ENCODE measurements around the gene PDE10A.
"Not testable (repeated sequence)": the region's sequence is repeated elsewhere in the genome, so short reads cannot be mapped to it uniquely, and the experiment has no call there.

PDE10A gene

DNA sequence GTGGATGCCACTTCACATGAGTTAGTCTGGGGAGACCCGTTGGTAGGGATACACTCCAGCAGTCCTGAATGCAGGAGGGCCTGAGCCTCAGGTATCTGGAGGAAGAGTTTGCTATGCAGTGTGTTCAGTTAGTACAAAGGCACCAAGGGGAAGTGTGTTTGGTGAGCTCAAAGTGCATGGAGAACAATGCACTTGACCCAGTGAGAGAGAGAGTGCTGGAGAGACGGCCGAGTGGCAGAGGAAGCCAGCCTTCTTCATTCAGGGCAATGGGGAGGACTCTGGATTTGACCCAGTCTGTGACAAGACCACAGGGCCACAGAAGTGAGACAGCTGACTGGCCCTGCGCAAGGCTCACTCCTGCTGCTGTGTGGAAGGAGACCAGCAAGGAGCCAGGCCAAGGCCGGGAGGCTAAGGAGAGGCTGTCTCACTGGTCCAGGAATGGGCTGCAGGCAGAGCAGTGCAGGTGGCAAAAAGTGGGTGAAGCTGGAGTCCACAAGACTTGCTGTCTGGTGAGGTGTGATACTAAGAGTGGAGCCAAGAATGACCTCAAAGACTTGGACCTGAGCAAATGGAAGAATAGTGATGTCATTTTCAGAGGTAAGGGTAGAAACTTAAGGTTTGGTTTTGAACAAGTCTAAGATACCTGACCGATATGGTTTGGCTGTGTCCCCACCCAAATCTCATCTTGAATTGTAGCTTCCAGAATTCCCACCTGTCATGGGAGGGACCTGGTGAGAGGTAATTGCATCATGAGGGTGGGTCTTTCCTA is 38.0 kb downstream of the PDE10A start:
- no peak for DNase-seq (ENCODE audit: low spot score)

DNA sequence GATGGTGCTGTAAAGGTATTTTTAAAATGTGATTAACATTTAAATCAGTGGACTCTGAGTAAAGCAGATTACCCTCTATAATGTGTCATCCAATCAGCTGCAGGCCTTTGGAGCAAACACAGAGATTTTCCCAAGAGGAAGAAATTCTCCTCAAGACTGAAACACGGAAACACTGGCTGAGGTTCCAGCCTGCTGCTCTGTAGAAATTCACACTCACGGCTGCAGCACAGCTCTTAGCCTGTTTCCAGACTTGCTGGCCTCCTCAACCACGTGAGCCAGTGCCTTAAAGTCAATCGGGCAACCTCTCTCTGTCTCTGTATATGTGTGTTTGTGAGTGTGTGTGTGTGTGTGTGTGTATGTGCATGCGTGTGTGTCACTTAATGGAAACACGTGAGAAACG is 41.1 kb downstream of the PDE10A start:
- no peak for DNase-seq (ENCODE audit: low spot score)

DNA sequence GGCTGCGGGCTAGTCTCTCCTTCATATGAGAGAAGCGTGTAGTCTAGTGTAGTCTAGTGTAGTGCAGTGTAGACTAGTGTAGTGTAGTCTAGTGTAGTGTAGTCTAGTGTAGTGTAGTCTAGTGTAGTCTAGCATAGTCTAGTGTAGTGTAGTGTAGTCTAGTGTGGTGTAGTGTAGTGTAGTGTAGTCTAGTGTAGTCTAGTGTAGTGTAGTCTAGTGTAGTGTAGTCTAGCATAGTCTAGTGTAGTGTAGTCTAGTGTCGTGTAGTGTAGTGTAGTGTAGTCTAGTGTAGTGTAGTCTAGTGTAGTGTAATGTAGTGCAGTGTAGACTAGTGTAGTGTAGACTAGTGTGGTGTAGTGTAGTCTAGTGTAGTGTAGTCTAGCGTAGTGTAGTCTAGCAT is 44.1 kb downstream of the PDE10A start:
- DNase-seq (ENCODE audit: low spot score), result not testable (repeated sequence)

DNA sequence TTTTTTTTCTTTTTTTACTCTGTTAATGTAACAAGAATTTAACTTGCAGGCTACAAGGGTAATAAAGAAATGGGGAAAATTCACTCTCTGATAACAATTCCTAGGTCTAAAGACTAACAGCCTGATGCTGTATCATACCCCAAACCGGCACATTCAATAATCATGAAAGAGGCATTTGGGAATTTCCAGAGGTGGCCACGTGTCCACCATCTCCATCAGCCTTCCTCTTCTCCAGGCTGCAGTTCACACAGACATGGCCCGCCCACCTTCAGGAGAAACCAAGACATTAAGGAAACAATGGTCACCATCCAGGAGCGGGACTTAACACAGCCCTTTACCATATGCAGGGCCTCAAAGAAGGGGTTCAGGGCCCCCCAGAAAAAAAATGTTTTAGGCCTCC is 44.8 kb downstream of the PDE10A start:
- DNase-seq (ENCODE audit: low spot score), result no peak

DNA sequence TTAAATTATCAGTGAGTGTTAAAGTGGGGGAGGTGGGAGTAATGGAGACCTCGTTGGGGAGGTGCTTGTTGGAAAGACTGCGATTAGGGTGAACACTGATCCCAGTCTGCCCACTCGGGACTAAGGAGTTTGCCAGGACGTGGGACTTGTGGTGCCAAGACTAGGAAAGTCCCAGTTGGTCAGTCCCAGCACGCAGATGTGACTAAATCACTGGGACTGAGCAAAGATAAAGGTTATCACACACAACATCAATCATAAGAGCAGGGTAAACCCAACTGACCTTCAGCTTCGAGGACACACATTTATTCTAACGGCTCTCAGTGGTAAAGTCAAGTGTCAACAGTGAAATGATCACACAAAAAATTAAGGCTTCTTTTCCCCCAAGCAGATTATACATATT is 45.5 kb downstream of the PDE10A start:
- DNase-seq (ENCODE audit: low spot score), result no peak

DNA sequence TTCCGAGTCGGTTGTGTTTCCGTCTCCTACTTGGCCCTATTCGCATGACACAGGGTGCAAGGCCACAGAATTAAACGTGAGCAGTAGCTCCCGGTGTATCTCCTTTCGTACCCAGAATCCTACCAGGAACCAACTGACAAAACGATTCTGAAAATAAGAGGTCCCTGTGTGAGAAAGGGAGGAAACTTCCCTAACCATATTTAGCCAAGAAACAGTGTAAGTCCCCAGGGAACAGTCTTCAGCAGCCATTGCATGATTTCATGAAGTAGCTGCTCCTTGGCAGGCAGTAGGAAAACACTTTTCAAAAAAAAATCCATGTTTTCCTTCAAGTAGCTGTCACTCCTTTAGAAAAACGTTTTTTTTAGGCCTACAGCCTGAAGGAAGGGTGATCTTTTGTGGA is 46.9 kb downstream of the PDE10A start:
- no peak for DNase-seq (ENCODE audit: low spot score)

DNA sequence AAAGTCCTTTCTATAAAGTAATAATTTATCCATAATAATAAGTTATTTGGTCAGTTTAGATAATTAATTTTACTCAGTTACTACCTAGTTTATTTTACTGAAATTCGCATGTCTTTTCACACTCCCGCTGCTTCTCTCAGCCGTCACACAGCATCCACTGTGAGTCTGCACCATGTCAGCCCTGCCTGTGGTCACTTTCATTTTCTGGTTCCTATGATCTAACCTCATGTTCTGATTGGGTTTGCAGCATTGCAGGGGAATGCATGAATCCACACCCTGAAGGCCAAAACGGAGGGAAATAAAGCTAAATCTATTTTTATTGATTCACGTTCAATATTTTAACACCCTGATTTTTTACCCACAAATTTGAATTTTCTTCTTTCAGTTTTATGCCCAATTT is 47.4 kb downstream of the PDE10A start:
- no peak for DNase-seq (ENCODE audit: low spot score)

DNA sequence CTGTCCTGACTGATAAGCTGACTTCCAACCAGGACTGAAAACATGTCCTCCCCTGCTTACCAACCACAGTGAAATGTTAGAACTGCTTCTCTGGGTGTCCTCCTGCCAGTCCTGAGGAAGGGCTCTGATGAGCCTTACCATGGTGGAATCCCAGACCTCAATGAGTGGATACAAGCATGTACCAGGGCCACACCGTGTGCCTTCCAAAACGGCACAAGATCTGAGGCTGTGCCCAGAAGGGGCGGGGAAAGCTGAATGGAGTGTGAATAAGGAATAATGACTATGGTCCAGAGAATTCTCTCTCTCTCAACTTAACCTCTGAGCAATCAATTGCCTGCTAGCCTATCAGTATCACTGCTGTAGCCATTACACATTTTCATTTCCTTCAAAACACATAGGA is 51.7 kb downstream of the PDE10A start:
- DNase-seq (ENCODE audit: low spot score), result no peak

DNA sequence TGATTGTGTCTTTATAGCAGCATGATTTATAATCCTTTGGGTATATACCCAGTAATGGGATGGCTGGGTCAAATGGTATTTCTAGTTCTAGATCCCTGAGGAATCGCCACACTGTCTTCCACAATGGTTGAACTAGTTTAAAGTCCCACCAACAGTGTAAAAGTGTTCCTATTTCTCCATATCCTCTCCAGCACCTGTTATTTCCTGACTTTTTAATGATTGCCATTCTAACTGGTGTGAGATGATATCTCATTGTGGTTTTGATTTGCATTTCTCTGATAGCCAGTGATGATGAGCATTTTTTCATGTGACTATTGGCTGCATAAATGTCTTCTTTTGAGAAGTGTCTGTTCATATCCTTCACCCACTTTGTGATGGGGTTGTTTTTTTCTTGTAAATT is 54.5 kb downstream of the PDE10A start:
- not testable (repeated sequence) for DNase-seq (ENCODE audit: low spot score)

DNA sequence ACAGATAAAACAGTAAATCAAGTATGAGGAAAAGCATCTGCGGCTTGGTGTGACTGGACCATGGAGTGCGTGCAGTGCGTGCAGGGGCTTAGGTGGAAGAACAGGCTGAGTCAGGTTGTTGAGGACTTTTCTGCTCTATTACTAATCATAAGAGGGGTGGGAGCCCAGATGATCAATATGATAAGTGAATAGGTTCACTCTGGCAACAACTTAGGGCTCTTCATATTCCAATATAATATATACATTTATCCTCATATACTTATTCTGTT is 56.4 kb downstream of the PDE10A start:
- DNase-seq (ENCODE audit: low spot score), result no peak

DNA sequence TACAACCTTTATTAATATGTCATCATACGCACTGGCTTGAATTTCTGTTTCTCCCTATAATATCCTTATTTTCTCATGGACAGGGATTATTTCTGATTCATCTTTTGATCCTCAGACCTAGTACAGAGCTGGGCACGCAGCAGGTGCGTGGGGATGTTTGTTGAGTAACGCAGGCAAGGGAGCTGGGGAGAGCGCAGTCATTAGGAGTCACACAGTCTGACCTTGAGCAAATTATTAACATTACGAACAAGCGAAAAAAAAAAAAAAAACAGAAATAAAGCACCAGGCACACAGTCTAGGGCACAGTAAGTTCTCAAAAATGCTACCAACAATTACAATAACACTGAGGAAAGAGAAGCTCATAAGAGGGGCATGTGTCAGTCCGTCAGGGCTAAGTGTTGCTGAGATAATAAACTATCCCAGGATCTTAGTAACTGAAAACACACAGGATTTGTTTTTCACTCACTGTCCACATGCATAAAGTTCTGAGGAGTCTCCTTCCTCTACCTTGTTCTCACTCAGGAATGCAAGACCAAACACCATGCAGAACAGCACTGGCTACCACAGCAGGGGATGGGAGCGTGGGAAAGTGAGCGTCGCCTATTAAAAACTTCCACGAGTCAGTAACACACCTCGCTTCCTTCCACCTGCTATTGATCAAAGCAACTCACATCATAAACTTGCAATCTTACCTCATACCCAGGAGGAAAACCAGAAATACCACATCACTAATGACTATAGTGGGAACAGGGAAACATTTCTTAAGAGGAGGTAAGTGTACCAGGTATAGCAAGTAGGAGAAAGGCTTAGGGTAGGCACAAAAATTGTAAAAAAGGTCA is 56.9 kb downstream of the PDE10A start:
- no peak for DNase-seq (ENCODE audit: low spot score)

DNA sequence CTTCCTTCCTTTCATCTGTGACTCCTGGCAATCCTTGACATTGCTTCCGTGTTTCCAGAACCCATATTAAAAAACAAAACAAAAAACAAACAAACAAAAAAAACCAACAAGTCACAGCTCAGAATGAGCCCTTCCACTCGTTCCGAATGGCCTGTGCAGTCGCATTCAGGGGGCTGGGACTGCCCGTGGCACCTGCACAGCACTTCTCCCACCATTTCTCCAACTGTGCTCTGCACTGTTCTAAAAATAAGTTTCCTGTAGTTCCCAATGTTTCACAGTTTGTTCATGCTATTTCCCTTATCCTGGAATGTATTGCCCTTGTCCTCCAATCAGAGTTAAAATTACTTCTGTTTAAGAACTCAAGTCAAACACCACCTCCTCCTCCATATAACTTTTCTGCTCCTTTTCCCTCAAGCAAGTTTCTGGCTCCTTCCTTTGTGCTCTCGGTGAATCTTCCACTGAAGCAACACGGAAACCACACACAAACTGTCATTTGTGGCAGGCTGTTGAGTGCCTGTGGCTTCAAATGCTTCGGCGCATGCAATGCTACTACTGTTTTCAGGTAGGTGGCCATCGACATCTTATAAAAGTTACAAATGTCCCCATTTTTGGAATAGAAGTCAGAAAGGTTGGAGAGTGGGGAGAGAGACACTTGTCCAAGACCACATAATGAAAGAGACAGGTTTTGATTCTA is 57.7 kb downstream of the PDE10A start:
- no peak for DNase-seq (ENCODE audit: low spot score)

DNA sequence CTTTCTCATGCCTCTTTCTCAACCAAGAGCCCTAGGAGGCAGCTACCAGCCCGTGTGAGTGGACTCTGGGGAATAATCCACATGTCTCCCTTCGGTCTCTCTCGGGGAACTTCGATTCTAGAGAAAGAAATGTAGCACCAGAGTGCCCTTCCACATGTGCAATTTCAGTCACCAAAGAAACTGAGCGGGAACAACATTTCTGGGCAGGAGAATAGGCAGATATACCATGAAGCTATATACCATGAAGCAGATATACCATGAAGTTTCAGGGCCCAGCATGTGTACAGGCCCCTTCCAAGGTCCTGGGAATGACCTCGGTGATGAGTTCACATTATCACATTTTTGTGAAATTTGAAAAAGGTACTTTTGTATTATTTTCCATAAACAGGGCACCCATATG is 60.8 kb downstream of the PDE10A start:
- DNase-seq (ENCODE audit: low spot score), result no peak

DNA sequence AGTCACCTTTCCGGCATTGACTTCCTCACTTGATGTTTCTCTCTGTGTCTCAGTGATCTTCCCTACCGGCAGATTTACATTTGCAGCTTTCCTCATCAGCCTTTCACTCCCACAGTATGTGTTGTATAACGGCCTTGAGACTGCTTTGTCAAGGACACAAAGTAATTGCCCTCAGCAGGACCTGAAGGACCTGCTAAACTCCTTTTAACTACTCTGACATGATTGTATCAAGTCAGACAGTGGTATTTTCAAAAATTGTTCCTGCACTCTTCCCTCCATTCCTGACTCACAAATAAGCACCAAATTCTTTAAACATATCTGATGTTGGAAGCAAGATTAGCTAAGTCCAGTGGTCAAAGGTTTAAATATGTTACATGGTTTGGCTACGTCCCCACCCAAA is 62.4 kb downstream of the PDE10A start:
- DNase-seq (ENCODE audit: low spot score), result no peak

DNA sequence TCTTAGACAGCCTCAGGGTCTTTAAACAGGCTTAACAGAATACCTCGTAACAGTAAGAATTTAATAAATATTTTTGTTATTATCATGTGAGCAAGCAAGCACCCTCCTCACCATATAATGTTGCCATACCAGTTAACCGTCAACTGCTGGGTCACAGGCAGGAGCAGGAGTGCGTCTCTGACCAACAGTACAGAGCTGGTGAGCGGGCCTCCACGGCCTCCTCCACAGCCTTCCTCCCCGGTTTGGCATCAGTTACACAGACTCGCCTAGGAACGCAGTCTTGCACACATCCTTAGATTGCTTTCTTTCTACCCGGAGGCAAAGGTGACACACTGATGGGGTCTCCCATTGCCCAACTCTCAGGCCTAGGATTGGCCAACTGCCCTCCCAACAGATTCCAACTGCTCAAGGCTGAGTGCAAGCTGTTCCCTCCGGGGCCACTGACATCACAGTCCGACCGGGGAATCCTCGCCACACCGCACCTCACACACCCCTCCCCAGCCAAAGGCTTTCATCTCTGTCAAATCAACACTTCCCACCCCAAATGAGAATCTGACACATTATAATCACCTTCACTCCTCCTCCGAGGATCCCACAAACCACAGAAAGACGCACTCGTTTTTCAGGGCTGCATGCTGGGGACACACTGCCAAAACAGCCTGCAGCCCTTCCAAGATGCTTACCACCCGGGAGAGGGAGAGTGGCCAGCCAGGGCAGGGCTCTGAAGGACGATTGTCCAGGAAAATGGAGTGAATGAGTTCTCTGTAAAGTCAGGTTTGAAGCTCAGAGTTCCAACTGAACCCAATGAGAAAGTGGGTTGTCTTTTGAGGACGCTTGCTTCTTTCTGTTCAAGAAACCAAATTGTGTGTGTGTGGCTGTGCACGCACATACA is 63.2 kb downstream of the PDE10A start:
- DNase-seq (ENCODE audit: low spot score), result no peak

DNA sequence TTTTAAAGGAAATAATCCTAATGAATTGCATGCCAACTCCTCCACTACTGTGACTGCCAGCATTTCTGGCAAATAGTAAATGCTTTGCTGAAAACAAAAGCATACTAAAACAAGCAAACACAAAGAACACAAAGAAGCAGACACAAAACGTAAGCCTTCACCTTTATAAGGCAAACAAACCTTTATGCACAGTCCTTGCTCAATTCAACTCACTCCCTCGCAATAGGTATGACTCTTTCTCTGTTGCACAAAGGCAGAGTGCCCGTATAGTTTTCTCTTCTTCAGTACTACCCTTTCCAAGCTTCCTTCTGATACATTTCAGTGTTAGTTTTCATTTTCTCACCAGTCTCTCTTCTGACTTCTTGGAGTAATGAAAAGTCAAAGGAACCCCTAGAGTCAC is 63.9 kb downstream of the PDE10A start:
- DNase-seq (ENCODE audit: low spot score), result no peak

DNA sequence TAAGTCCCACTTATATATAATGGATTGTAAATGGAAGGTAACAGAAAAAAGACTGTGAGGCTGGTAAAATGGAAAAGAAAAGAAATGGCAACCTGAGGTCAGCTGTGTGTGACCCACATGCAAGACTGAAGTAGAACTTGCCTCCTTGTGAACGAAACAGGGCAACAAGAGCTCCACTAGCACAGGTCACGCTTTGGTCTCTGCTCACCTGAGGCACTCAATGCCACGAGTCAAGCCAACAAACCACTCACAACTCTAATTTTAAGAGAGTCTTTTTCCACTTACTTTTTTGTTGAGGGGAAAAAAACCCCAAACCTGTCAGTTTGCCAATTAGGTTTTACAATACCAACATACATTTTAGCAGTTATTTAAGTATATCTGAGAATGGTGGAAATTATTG is 65.2 kb downstream of the PDE10A start:
- no peak for DNase-seq (ENCODE audit: low spot score)

DNA sequence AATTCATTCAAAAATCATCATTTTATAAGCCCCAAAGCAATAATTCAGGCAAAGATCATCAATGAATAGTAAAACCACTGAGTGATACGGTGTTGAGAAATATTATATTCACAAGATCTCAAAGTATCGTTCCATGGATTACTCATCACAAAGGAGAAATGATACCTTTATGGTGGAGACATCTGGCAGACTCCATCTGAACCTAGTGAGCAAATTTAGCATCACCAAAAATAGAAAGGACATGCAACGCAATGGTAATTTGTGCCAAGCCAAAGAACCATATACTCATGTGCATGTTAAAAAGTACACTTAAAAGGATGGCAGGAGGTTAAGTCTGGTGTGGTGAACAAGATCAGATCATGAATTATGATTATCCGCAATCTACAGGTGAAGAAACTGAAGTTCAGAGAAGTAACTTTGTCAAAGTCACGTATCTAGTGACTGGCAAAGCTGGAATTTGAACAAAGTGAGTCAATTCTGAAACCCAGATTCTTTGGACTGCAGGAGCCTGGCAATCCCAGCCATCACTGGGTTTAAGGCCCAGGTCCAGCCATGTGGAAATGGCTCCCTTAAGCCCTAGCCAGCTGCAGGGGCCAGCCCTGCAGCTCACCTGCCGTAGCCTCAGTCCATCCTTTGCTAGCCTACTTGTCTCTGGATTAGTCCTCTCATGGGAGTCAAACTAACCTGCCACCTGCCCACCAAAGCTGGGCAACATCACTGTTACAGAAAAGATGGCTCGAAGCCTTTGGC is 68.3 kb downstream of the PDE10A start:
- DNase-seq (ENCODE audit: low spot score), result no peak

DNA sequence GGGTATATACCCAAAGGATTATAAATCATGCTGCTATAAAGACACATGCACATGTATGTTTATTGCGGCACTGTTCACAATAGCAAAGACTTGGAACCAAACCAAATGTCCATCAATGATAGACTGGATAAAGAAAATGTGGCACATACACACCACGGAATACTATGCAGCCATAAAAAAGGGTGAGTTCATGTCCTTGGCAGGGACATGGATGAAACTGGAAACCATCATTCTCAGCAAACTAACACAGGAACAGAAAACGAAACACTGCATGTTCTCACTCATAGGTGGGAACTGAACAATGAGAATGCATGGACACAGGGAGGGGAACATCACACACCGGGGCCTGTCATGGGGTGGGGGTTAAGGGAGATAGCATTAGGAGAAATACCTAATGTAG is 70.1 kb downstream of the PDE10A start:
- not testable (repeated sequence) for DNase-seq (ENCODE audit: low spot score)

DNA sequence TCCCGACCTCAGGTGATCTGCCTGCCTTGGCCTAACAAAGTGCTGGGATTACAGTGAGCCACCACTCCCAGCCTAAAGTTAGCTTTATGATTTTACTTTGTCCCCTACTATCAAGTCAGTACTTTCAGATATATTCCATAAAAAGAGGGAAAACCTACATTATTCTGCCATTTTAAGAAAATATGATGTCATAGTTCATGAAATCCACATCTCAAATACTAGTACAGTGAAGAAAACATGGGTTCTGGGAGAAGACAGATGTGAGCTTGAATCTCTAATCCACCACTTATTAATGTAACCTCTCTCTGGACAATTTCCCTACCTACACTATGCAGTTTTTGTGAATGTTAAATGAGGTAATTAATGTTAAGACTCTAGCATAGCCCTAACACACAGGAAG is 74.5 kb downstream of the PDE10A start:
- no peak for DNase-seq (ENCODE audit: low spot score)

DNA sequence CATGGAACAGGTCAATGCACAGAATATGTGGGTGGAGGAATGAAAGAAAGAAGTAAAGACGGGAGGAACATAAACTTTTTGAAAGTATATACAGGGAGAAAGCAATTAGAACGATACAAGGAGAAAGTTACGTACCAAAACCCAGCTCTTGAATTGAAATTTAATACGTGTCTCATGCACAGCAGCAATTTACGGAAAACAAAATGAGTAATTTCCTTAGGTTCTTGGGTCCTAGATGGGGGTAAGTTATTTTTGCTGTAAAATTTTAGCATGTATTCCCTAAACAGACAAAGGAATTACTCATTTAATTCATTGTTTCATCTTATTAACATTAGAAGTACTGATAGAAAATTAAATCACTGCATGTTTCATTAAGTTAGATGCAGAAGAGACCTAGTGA is 75.8 kb downstream of the PDE10A start:
- no peak for DNase-seq (ENCODE audit: low spot score)

DNA sequence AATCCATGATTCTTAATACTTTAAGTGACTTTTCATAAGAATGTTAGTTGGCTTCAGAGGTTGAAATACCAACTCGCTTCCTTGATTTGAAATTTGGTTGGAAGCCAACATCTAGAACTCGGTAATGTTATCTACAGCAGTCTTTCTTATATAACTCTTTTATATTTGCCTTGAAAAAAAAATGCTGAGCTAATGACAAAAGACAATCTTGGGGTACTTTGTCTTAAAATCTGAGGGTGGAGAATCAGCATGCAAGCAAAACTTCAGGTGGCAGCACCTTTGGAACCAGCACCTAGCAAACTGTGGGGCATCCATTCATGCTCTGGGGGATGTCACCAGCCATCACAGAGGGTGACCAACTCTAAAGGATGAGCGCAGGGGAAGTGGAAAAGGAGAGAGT is 76.3 kb downstream of the PDE10A start:
- DNase-seq (ENCODE audit: low spot score), result no peak
